SK-N-SH (cell line): ENCODE measurements around the gene SLC35G6.

ENCODE experiments used
- EZH2phosphoT487 ChIP-seq: fragments of 200-600 bp; sonication (generic); IDR thresholded peaks from 2 replicates; pipeline ENCODE4 v1.6.1; 2017; ENCODE audit warnings: low read depth, mixed run types, mild to moderate bottlenecking, antibody characterized with exemption, moderate library complexity, borderline replicate concordance
- TF ChIP-seq, protein P1 (sequence below): IDR thresholded peaks from 2 replicates; pipeline ENCODE4 v1.6.1; 2012; ENCODE audit warnings: mild to moderate bottlenecking, low read depth, low read length, moderate library complexity
- TF ChIP-seq, protein P2 (sequence below): IDR thresholded peaks from 2 replicates; pipeline ENCODE4 v1.4.0; 2012; ENCODE audit warnings: low read depth
- TF ChIP-seq, protein P3 (sequence below): fragments of 200-600 bp; sonication (generic); IDR thresholded peaks from 2 replicates; pipeline ENCODE4 v1.6.1; 2017; ENCODE audit warnings: antibody characterized with exemption, mild to moderate bottlenecking, moderate library complexity

DNA sequence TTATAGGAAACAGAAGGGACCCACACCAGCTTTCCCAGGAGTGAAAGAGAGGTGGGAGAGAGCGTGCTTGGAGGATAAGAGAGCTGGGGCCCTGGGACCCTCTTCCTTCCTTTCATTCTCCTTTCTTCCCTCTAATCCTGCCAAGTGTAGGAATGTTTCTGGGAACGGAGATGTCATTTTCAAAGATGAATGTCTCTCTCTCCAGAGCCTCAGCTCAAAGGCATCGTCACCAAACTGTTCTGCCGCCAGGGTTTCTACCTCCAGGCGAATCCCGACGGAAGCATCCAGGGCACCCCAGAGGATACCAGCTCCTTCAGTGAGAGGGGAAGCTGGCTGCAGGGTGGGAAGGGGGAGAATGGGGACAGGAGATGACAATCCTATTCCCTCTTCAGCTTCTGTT lies 40.0 kb upstream of the SLC35G6 start:
- TF ChIP-seq, protein P1, sequence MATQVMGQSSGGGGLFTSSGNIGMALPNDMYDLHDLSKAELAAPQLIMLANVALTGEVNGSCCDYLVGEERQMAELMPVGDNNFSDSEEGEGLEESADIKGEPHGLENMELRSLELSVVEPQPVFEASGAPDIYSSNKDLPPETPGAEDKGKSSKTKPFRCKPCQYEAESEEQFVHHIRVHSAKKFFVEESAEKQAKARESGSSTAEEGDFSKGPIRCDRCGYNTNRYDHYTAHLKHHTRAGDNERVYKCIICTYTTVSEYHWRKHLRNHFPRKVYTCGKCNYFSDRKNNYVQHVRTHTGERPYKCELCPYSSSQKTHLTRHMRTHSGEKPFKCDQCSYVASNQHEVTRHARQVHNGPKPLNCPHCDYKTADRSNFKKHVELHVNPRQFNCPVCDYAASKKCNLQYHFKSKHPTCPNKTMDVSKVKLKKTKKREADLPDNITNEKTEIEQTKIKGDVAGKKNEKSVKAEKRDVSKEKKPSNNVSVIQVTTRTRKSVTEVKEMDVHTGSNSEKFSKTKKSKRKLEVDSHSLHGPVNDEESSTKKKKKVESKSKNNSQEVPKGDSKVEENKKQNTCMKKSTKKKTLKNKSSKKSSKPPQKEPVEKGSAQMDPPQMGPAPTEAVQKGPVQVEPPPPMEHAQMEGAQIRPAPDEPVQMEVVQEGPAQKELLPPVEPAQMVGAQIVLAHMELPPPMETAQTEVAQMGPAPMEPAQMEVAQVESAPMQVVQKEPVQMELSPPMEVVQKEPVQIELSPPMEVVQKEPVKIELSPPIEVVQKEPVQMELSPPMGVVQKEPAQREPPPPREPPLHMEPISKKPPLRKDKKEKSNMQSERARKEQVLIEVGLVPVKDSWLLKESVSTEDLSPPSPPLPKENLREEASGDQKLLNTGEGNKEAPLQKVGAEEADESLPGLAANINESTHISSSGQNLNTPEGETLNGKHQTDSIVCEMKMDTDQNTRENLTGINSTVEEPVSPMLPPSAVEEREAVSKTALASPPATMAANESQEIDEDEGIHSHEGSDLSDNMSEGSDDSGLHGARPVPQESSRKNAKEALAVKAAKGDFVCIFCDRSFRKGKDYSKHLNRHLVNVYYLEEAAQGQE, result no peak
- TF ChIP-seq, protein P2, sequence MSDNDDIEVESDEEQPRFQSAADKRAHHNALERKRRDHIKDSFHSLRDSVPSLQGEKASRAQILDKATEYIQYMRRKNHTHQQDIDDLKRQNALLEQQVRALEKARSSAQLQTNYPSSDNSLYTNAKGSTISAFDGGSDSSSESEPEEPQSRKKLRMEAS, result 0 out of 2 replicates have a peak, but pooled peaks have one; percentile 4
- TF ChIP-seq, protein P3, sequence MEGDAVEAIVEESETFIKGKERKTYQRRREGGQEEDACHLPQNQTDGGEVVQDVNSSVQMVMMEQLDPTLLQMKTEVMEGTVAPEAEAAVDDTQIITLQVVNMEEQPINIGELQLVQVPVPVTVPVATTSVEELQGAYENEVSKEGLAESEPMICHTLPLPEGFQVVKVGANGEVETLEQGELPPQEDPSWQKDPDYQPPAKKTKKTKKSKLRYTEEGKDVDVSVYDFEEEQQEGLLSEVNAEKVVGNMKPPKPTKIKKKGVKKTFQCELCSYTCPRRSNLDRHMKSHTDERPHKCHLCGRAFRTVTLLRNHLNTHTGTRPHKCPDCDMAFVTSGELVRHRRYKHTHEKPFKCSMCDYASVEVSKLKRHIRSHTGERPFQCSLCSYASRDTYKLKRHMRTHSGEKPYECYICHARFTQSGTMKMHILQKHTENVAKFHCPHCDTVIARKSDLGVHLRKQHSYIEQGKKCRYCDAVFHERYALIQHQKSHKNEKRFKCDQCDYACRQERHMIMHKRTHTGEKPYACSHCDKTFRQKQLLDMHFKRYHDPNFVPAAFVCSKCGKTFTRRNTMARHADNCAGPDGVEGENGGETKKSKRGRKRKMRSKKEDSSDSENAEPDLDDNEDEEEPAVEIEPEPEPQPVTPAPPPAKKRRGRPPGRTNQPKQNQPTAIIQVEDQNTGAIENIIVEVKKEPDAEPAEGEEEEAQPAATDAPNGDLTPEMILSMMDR, result no peak
- TF ChIP-seq EZH2phosphoT487, result no peak
